Right cardiac atrium (tissue), 5 donors: ENCODE measurements around the gene TBC1D5. TPM values are rescaled to one million over a fixed set of nuclear protein-coding genes. Genes with fewer than 3 reads are reported as not detected.

ENCODE experiments used
- ATAC-seq, 2 donors: fragments of 200-7000 bp; cut with Tn5 transposase; one replicate each; pipeline versions ENCODE4 v1.8.0 to v1.9.1; 2020; ENCODE audit warnings: moderate library complexity in 2 of 2, mild to moderate bottlenecking in 1 of 2
- DNase-seq, 3 donors: peaks; one replicate each; pipeline ENCODE4 v3.0.0-alpha.2; 2020
- H3K27ac ChIP-seq: one replicate; pipeline ENCODE4 v1.5.1; 2013; ENCODE audit warnings: mild to moderate bottlenecking, low read length, control low read depth, moderate library complexity
- H3K27me3 ChIP-seq: one replicate; pipeline ENCODE4 v1.6.1; 2013; ENCODE audit not compliant: control insufficient read depth, insufficient read depth
- H3K4me1 ChIP-seq: one replicate; pipeline ENCODE4 v1.6.1; 2013; ENCODE audit warnings: low read length; ENCODE audit not compliant: control insufficient read depth, insufficient read depth
- H3K4me3 ChIP-seq: one replicate; pipeline ENCODE4 v1.5.1; 2013; ENCODE audit warnings: low read length, control low read depth
- H3K9me3 ChIP-seq: one replicate; pipeline ENCODE4 v1.6.1; 2013; ENCODE audit warnings: low read length; ENCODE audit not compliant: control insufficient read depth
- WGBS: extraction: QIAGEN DNeasy Blood & Tissue Kit; methylation state at CpG from one replicate; pipeline ENCODE4 v1.1.7; 2013; 5-methylcytosine and 5-hydroxymethylcytosine counted together
- intact Hi-C, 4 donors: fragments of 100-400 bp; cut with DNase I; formaldehyde crosslinking; loops; one replicate each; pipeline versions ENCODE4 v1.11.0 to v1.14.0; 2022 to 2023
- polyA plus RNA-seq: library from polyadenylated mRNA; stranded (reverse); fragments of 200-250 nt; gene quantifications from one replicate; pipeline ENCODE4 v1.2.3, GENCODE V29; 2013
- total RNA-seq, 4 donors: library from RNA; stranded (reverse); fragmentation: NEBNext Ultra II Directional; extraction: Animal tissue kit (Norgen Biotek cat#: 25700); gene quantifications; one replicate each; pipeline ENCODE4 v1.2.1, GENCODE V29; 2021
- donor health status: healthy with polysubstance abuse.
- donor health status: DM: no; HTN: yes; CAD: no.
- donor health status: DM: no; HTN: no; CAD: no.
- donor health status: DM: no; HTN: yes; CAD: no; lungs with severe emphysema.
- donor health status: DM: yes; HTN: yes; CAD: no.

The TBC1D5 gene
- total and polyA plus RNA-seq, 5 donors, result 9.0 to 44.3 (median 39.6) TPM

DNA sequence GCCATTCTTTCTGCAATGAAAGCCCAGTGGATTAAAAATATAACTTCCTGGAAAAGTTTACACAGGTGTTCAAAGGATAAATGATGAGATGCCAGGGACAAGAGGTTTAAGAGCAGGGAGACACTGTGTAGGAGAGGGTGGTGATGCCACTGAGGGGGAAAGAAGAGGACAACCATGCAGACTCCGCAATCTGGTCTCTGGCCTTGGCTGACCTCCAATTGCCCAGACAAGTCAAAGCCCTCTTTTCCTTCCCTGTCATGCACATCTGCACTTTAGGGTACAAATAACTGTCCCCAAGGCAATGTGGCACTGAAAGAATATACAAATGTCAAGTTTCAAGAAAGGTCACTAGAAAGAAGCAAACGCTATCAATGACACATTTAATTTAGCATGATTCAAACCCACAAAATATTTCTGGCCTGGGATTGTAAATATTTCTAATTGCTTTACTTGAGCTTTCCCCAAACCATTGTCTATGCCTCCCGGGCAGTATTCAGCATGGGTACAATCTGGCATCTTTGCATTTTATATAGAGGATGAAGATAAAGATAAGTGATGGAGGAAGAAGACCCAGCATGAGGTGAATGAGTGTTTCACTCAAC, 538.3 kb downstream of the TBC1D5 start:
- 87% methylated on average over 3 of the region's 3 CpGs for WGBS

GRCh38 chr3:17201538-17201937, 540.9 kb downstream of the TBC1D5 start:
- intact Hi-C loops, result no loop called here
- H3K27ac ChIP-seq, result no peak overlapping the region
- ATAC-seq, result no peak
- H3K27me3 ChIP-seq, result no peaks in the 10 kb centered on the region
- DNase-seq, result no peak
- no peak overlapping the region for H3K4me3 ChIP-seq
- no peaks in the 10 kb centered on the region for H3K9me3 ChIP-seq
- 94% methylated on average over 2 of the region's 2 CpGs for WGBS
- no peaks in the 10 kb centered on the region for H3K4me1 ChIP-seq

More for the DNA sequence above, 538.3 kb downstream of the TBC1D5 start:
- intact Hi-C loops, result no loop called here
- ATAC-seq (no peak), DNase-seq (no peak)
- Histone ChIP-seq H3K27me3 (no peaks in the 10 kb centered on the region), H3K27ac (no peak overlapping the region), H3K4me3 (no peak overlapping the region), H3K4me1 (no peaks in the 10 kb centered on the region), H3K9me3 (no peaks in the 10 kb centered on the region)

- intact Hi-C loops, result no loop called here
- ATAC-seq, result peak; percentile 53 to 60
- Histone ChIP-seq H3K27me3 (no peaks in the 10 kb centered on the region), H3K4me3 (no peak overlapping the region), H3K9me3 (no peaks in the 10 kb centered on the region), H3K27ac (no peak overlapping the region), H3K4me1 (peaks cover 4% of the 10 kb centered on the region)
- 35% methylated on average over 5 of the region's 5 CpGs for WGBS
- DNase-seq, result no peak
Measured at GRCh38 chr3:17195856-17196604, 546.4 kb downstream of the TBC1D5 start.

- Histone ChIP-seq H3K4me3 (no peak overlapping the region), H3K27ac (no peak overlapping the region), H3K27me3 (no peaks in the 10 kb centered on the region), H3K9me3 (no peaks in the 10 kb centered on the region), H3K4me1 (peaks cover 10% of the 10 kb centered on the region)
- WGBS, result 24% methylated on average over 3 of the region's 3 CpGs
- peak in 1 of 2 donors; percentile 43 for ATAC-seq
- intact Hi-C loops, result no loop called here
- peak in 2 of 3 donors; percentile 19 to 49 for DNase-seq
Measured at GRCh38 chr3:17195192-17195611, 547.2 kb downstream of the TBC1D5 start.

DNA sequence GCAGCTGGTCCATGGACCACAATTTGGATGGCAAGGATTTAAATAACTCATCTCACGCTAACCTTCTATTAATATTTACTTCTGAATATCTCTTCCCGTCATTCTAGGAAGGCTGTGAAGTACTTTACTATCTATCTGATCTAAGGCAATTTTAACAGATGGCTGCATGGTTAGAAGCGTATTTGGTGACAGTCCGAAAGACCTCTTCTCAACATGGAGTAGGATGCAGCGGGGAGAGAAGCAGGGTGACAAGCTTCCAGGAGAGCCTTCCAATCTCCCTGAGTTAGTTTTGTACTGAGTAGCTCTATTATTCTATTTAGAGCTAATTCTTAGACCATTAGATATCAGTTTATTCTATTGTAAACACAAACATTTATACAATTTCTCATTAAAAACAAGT, 548.3 kb downstream of the TBC1D5 start:
- WGBS, result 81% methylated on average over 5 of the region's 5 CpGs
- H3K4me3 ChIP-seq, result no peak overlapping the region
- no peak for DNase-seq
- peaks cover 10% of the 10 kb centered on the region for H3K4me1 ChIP-seq
- no peaks in the 10 kb centered on the region for H3K9me3 ChIP-seq
- H3K27ac ChIP-seq, result no peak overlapping the region
- H3K27me3 ChIP-seq, result no peaks in the 10 kb centered on the region
- intact Hi-C loops, result no loop called here
- ATAC-seq, result no peak

DNA sequence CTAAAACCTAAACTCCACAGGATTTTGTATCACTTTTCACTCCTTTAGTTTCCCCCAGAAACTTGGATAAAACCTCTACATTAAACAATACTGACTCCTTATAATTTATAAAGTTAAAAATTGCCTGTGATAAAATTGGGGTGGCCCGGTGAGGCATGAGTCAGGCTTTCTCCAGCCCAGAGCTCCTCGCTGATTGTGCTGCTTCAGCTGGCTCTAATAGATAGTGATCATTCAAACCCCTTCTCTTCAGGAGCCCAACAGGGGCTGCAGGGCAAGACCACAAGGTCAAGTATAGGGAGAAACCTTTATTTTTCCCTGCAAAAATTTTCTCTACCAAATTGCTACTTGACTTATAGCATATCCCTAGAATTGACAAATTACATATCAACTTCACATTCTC, 549.4 kb downstream of the TBC1D5 start:
- Histone ChIP-seq H3K27me3 (no peaks in the 10 kb centered on the region), H3K4me1 (peaks cover 10% of the 10 kb centered on the region), H3K27ac (no peak overlapping the region), H3K9me3 (no peaks in the 10 kb centered on the region), H3K4me3 (no peak overlapping the region)
- no peak for ATAC-seq
- DNase-seq, result no peak
- intact Hi-C loops, result no loop called here
- 87% methylated on average over 2 of the region's 2 CpGs for WGBS

- WGBS, result 58% methylated on average over 7 of the region's 7 CpGs
- Histone ChIP-seq H3K4me3 (no peak overlapping the region), H3K27me3 (no peaks in the 10 kb centered on the region), H3K27ac (peak overlapping the region; percentile 66), H3K9me3 (no peaks in the 10 kb centered on the region), H3K4me1 (peaks cover 10% of the 10 kb centered on the region)
- no peak for DNase-seq
- intact Hi-C loops, result no loop called here
- peak; percentile 29 to 67 for ATAC-seq
Measured at GRCh38 chr3:17190353-17191078, 551.9 kb downstream of the TBC1D5 start.

- intact Hi-C loops, result no loop called here
- no peaks in the 10 kb centered on the region for H3K9me3 ChIP-seq
- 62% methylated on average over 1 of the region's 1 CpG for WGBS
- no peaks in the 10 kb centered on the region for H3K27me3 ChIP-seq
- no peak for DNase-seq
- peak in 1 of 2 donors; percentile 43 for ATAC-seq
- peaks cover 8% of the 10 kb centered on the region for H3K4me1 ChIP-seq
- no peak overlapping the region for H3K4me3 ChIP-seq
- no peak overlapping the region for H3K27ac ChIP-seq
Measured at GRCh38 chr3:17188378-17188777, 554.1 kb downstream of the TBC1D5 start.

GRCh38 chr3:17187589-17188184, 554.7 kb downstream of the TBC1D5 start:
- H3K27me3 ChIP-seq, result no peaks in the 10 kb centered on the region
- WGBS, result 75% methylated on average over 6 of the region's 6 CpGs
- intact Hi-C loops, result no loop called here
- no peaks in the 10 kb centered on the region for H3K9me3 ChIP-seq
- DNase-seq, result no peak
- peaks cover 10% of the 10 kb centered on the region for H3K4me1 ChIP-seq
- H3K4me3 ChIP-seq, result no peak overlapping the region
- ATAC-seq, result peak in 1 of 2 donors; percentile 53
- H3K27ac ChIP-seq, result no peak overlapping the region

DNA sequence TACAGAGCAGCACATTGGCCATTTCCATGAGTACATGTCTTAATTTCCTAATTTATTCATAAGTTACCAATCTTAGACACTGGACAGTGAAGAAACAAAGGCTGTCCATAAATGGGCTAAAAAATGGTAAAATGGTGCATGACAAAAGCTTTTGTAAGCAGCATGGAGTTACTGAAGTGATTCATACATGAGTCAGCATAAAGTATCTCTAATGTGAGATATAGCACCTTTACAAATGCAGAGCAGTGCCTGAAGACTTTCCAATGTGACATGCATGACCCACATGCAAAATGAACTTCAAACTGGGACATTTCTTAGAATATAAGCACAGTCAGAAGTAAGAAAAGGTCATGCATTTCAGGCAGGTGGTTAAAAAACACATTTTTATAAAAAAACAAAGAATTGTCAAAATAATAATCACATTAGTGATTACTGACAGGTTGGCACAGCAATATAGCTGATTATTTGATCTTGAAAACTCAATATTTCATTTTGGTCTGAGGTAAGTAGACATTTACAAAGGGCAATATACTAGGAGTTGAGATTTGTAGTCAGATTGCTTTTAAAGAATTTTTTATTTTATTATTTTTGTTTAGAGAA, 558.4 kb downstream of the TBC1D5 start:
- intact Hi-C loops, result no loop called here
- Histone ChIP-seq H3K4me3 (no peak overlapping the region), H3K27me3 (no peaks in the 10 kb centered on the region), H3K4me1 (peaks cover 3% of the 10 kb centered on the region), H3K9me3 (no peaks in the 10 kb centered on the region), H3K27ac (no peak overlapping the region)
- no peak for ATAC-seq
- no peak for DNase-seq
